22Rv1 (cell line): Measurements from ENCODE around the gene FAM177A1.

Experiments used
- CTCF ChIP-seq: fragments of 450-650 bp; IDR thresholded peaks from 2 replicates; pipeline ENCODE4 v1.5.1; 2017; ENCODE audit warnings: mild to moderate bottlenecking
- ZFX ChIP-seq: fragments of 450-650 bp; IDR thresholded peaks from 2 replicates; pipeline ENCODE4 v1.6.1; 2017; ENCODE audit warnings: antibody characterized with exemption, borderline replicate concordance

GRCh38 chr14:35072226-35072625, 26.2 kb downstream of the FAM177A1 start:
- TF ChIP-seq CTCF (no peak), ZFX (no peak)
